H9 (cell line): ENCODE results near the gene RIT2. TPM values are rescaled to one million over a fixed set of nuclear protein-coding genes. Genes with fewer than 3 reads are reported as not detected.

Source experiments
- DNase-seq: peaks from one replicate; pipeline ENCODE4 v3.0.0-alpha.2; 2017
- H2AFZ ChIP-seq: one replicate; pipeline ENCODE4 v1.6.1; 2013; ENCODE audit warnings: mild to moderate bottlenecking, low read length, control low read depth, moderate library complexity
- H2AK5ac ChIP-seq: 2 replicates; pipeline ENCODE4 v1.6.1; 2013; ENCODE audit warnings: low read length, control low read depth, mixed read lengths; ENCODE audit not compliant: insufficient read length
- H2BK120ac ChIP-seq: one replicate; pipeline ENCODE4 v1.6.1; 2013; ENCODE audit warnings: low read depth, mild to moderate bottlenecking, low read length, control low read depth, inconsistent platforms; ENCODE audit not compliant: poor library complexity, severe bottlenecking
- H2BK12ac ChIP-seq: 2 replicates; pipeline ENCODE4 v1.6.1; 2013; ENCODE audit warnings: low read length, control low read depth, mixed read lengths, low read depth; ENCODE audit not compliant: insufficient read length
- H2BK15ac ChIP-seq: 2 replicates; pipeline ENCODE4 v1.6.1; 2013; ENCODE audit warnings: low read depth, low read length, control low read depth
- H2BK20ac ChIP-seq: one replicate; pipeline ENCODE4 v1.6.1; 2013; ENCODE audit warnings: low read depth, mild to moderate bottlenecking, low read length, control low read depth, inconsistent platforms; ENCODE audit not compliant: poor library complexity, severe bottlenecking
- H2BK5ac ChIP-seq: 2 replicates; pipeline ENCODE4 v1.6.1; 2013; ENCODE audit warnings: low read length, control low read depth, mixed read lengths; ENCODE audit not compliant: insufficient read length
- H3K14ac ChIP-seq: 2 replicates; pipeline ENCODE4 v1.6.1; 2013; ENCODE audit warnings: low read length, control low read depth; ENCODE audit not compliant: insufficient read depth
- H3K18ac ChIP-seq: 2 replicates; pipeline ENCODE4 v1.6.1; 2013; ENCODE audit warnings: low read depth, mild to moderate bottlenecking, mixed read lengths, low read length, control low read depth; ENCODE audit not compliant: insufficient read length
- H3K23ac ChIP-seq: 2 replicates; pipeline ENCODE4 v1.6.1; 2013; ENCODE audit warnings: low read length, control low read depth, mixed read lengths, low read depth; ENCODE audit not compliant: insufficient read length
- H3K23me2 ChIP-seq: 2 replicates; pipeline ENCODE4 v1.6.1; 2013; ENCODE audit warnings: low read depth, mild to moderate bottlenecking, mixed read lengths, low read length, control low read depth; ENCODE audit not compliant: insufficient read length, poor library complexity, severe bottlenecking
- H3K27ac ChIP-seq: 2 replicates; pipeline ENCODE4 v1.5.1; 2013; ENCODE audit warnings: low read length, control low read depth, mixed read lengths, low read depth; ENCODE audit not compliant: insufficient read length
- H3K27me3 ChIP-seq: 2 replicates; pipeline ENCODE4 v1.6.1; 2013; ENCODE audit warnings: low read length, control low read depth, inconsistent platforms; ENCODE audit not compliant: insufficient read depth
- H3K4ac ChIP-seq: 2 replicates; pipeline ENCODE4 v1.6.1; 2013; ENCODE audit warnings: low read depth, mild to moderate bottlenecking, control low read depth, inconsistent platforms, low read length, moderate library complexity
- H3K4me1 ChIP-seq: 2 replicates; pipeline ENCODE4 v1.6.1; 2013; ENCODE audit warnings: low read length, control low read depth, inconsistent platforms; ENCODE audit not compliant: insufficient read depth
- H3K4me2 ChIP-seq: 2 replicates; pipeline ENCODE4 v1.6.1; 2013; ENCODE audit warnings: low read length, control low read depth, mixed read lengths; ENCODE audit not compliant: insufficient read length, insufficient read depth
- H3K56ac ChIP-seq: 2 replicates; pipeline ENCODE4 v1.6.1; 2013; ENCODE audit warnings: low read depth, mild to moderate bottlenecking, mixed read lengths, low read length, control low read depth; ENCODE audit not compliant: insufficient read length
- H3K79me1 ChIP-seq: 2 replicates; pipeline ENCODE4 v1.6.1; 2013; ENCODE audit warnings: low read depth, mild to moderate bottlenecking, moderate library complexity, low read length, control low read depth, inconsistent platforms; ENCODE audit not compliant: insufficient read depth, poor library complexity, severe bottlenecking
- H3K79me2 ChIP-seq: 2 replicates; pipeline ENCODE4 v1.6.1; 2013; ENCODE audit warnings: low read length, control low read depth, inconsistent platforms; ENCODE audit not compliant: insufficient read depth
- H3K9ac ChIP-seq: 2 replicates; pipeline ENCODE4 v1.6.1; 2013; ENCODE audit warnings: low read length, control low read depth, mixed read lengths; ENCODE audit not compliant: insufficient read length; ENCODE audit errors: extremely low read depth
- H3K9me3 ChIP-seq: one replicate; pipeline ENCODE4 v1.6.1; 2013; ENCODE audit warnings: low read depth, low read length, inconsistent platforms; ENCODE audit not compliant: control insufficient read depth
- H3T11ph ChIP-seq: one replicate; pipeline ENCODE4 v1.6.1; 2013; ENCODE audit warnings: mild to moderate bottlenecking, low read length, control low read depth, inconsistent platforms
- H4K20me1 ChIP-seq: one replicate; pipeline ENCODE4 v1.6.1; 2013; ENCODE audit not compliant: control insufficient read depth, insufficient read length, insufficient read depth
- H4K5ac ChIP-seq: 2 replicates; pipeline ENCODE4 v1.6.1; 2013; ENCODE audit warnings: low read depth, mild to moderate bottlenecking, mixed read lengths, low read length, control low read depth; ENCODE audit not compliant: insufficient read length
- H4K8ac ChIP-seq: replicated peaks from 2 replicates; pipeline ENCODE4 v1.6.1; 2013; ENCODE audit warnings: low read length, control low read depth, mixed read lengths, low read depth; ENCODE audit not compliant: insufficient read length
- H4K91ac ChIP-seq: 2 replicates; pipeline ENCODE4 v1.6.1; 2013; ENCODE audit warnings: low read depth, mild to moderate bottlenecking, moderate library complexity, mixed read lengths, low read length, control low read depth; ENCODE audit not compliant: insufficient read length
- H3K27ac Mint-ChIP-seq, 3 experiments: 2 replicates in 2 of 3; 3 replicates in 1 of 3; pipeline ENCODE4 v1.8.0; 2020 to 2021; ENCODE audit warnings: mixed read lengths in 3 of 3, mild to moderate bottlenecking in 1 of 3, moderate library complexity in 1 of 3
- H3K27me3 Mint-ChIP-seq: 2 replicates; pipeline ENCODE4 v1.8.0; 2021; ENCODE audit warnings: low read depth, mild to moderate bottlenecking, moderate library complexity, mixed read lengths
- H3K36me3 Mint-ChIP-seq, 3 experiments: 2 replicates in 2 of 3; 3 replicates in 1 of 3; pipeline ENCODE4 v1.8.0; 2020 to 2021; ENCODE audit warnings: low read depth in 3 of 3, mixed read lengths in 3 of 3; ENCODE audit not compliant: insufficient read depth in 1 of 3
- H3K4me1 Mint-ChIP-seq, 2 experiments: 2 replicates each; pipeline ENCODE4 v1.8.0; 2020; ENCODE audit warnings: mixed read lengths in 2 of 2
- H3K4me3 Mint-ChIP-seq, 2 experiments: 2 replicates in 1 of 2; 3 replicates in 1 of 2; pipeline ENCODE4 v1.8.0; 2020 to 2021; ENCODE audit warnings: mild to moderate bottlenecking in 2 of 2, mixed read lengths in 2 of 2, moderate library complexity in 1 of 2
- H3K9me3 Mint-ChIP-seq, 2 experiments: 2 replicates in 1 of 2; 3 replicates in 1 of 2; pipeline ENCODE4 v1.8.0; 2020; ENCODE audit warnings: mild to moderate bottlenecking in 2 of 2, mixed read lengths in 2 of 2, moderate library complexity in 1 of 2
- WGBS: extraction: QIAGEN DNeasy Blood & Tissue Kit; methylation state at CpG from one replicate; pipeline ENCODE4 v1.1.7; 2013; ENCODE audit warnings: missing lambda C conversion rate, low lambda C conversion rate, mixed read lengths; ENCODE audit not compliant: insufficient read length; ENCODE audit errors: extremely low coverage; 5-methylcytosine and 5-hydroxymethylcytosine counted together
- total RNA-seq: library from RNA; stranded (reverse); gene quantifications from 2 replicates; pipeline ENCODE4 v1.2.1, GENCODE V29; 2021
- TF ChIP-seq, protein P1 (sequence below): fragments of 200-600 bp; sonication (generic); conservative IDR thresholded peaks from 3 replicates; pipeline ENCODE4 v1.8.0; 2021; ENCODE audit warnings: antibody characterized with exemption, mild to moderate bottlenecking

RIT2 gene
- total RNA-seq, 1 experiment from 2014 or later: 1.2 TPM

DNA sequence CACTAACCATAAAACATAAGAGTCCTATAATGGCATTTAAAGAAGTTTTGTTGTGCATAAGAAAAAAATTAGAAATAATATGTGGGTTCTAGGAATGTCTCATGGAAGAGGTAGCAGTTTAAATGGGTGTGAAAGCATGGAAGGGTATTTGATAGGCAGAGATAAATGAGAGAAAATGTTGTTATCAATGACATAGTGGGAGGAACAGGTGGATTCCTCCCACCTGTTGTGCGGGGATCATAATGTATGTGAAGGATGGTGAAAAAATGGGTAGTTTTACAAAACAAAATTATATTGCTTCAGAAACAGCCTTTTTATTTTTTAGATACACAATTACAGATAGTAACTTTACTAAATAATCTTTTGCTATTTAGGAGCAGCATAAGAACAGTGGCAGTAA, 41.7 kb downstream of the RIT2 start:
- WGBS: no CpG with 5 or more reads among the region's 1 CpG
- Histone ChIP-seq H3T11ph (no peak overlapping the region), H4K8ac (no peak overlapping the region), H2BK120ac (no peak overlapping the region), H3K79me2 (no peaks in the 10 kb centered on the region), H3K14ac (no peak overlapping the region), H3K4me2 (no peak overlapping the region), H3K18ac (no peak overlapping the region), H4K20me1 (no peaks in the 10 kb centered on the region), H3K23me2 (no peaks in the 10 kb centered on the region), H3K4me1 (peaks cover 4% of the 10 kb centered on the region), H2BK15ac (no peak overlapping the region), H4K5ac (no peak overlapping the region), H3K56ac (no peak overlapping the region), H3K9me3 (no peaks in the 10 kb centered on the region), H2BK12ac (no peak overlapping the region), H2AFZ (no peak overlapping the region), H2BK20ac (no peak overlapping the region), H3K9ac (no peak overlapping the region), H2BK5ac (no peak overlapping the region), H3K27me3 (no peaks in the 10 kb centered on the region), H3K4ac (no peak overlapping the region), H3K27ac (no peak overlapping the region), H4K91ac (no peak overlapping the region), H3K79me1 (no peaks in the 10 kb centered on the region), H3K23ac (no peak overlapping the region), H2AK5ac (no peak overlapping the region)
- Mint-ChIP-seq H3K4me3 (no peak overlapping the region), H3K4me1 (peaks cover 8 to 10% of the 10 kb centered on the region in 2 experiments), H3K9me3 (no peaks in the 10 kb centered on the region), H3K27ac (no peak overlapping the region), H3K27me3 (no peaks in the 10 kb centered on the region), H3K36me3 (no peaks in the 10 kb centered on the region; a peak in 2 of 7 replicates)
- no peak for DNase-seq
- TF ChIP-seq, protein P1, sequence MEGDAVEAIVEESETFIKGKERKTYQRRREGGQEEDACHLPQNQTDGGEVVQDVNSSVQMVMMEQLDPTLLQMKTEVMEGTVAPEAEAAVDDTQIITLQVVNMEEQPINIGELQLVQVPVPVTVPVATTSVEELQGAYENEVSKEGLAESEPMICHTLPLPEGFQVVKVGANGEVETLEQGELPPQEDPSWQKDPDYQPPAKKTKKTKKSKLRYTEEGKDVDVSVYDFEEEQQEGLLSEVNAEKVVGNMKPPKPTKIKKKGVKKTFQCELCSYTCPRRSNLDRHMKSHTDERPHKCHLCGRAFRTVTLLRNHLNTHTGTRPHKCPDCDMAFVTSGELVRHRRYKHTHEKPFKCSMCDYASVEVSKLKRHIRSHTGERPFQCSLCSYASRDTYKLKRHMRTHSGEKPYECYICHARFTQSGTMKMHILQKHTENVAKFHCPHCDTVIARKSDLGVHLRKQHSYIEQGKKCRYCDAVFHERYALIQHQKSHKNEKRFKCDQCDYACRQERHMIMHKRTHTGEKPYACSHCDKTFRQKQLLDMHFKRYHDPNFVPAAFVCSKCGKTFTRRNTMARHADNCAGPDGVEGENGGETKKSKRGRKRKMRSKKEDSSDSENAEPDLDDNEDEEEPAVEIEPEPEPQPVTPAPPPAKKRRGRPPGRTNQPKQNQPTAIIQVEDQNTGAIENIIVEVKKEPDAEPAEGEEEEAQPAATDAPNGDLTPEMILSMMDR: no peak
